Progenitor cell of endocrine pancreas (in vitro differentiated cells): ENCODE measurements around the gene ABTB2. TPM values are rescaled to one million over a fixed set of nuclear protein-coding genes. Genes with fewer than 3 reads are reported as not detected.

ENCODE experiments used
- DNase-seq: peaks from one replicate; pipeline ENCODE4 v3.0.0; 2021; ENCODE audit warnings: low spot score; ENCODE audit not compliant: unreplicated experiment
- H3K27ac Mint-ChIP-seq: 2 replicates; pipeline ENCODE4 v1.8.0; 2021; ENCODE audit warnings: mild to moderate bottlenecking, moderate library complexity, mixed read lengths
- H3K27me3 Mint-ChIP-seq: 2 replicates; pipeline ENCODE4 v1.8.0; 2021; ENCODE audit warnings: mixed read lengths
- H3K36me3 Mint-ChIP-seq: 2 replicates; pipeline ENCODE4 v1.8.0; 2022; ENCODE audit warnings: mixed read lengths; ENCODE audit not compliant: insufficient read depth
- H3K4me1 Mint-ChIP-seq: 2 replicates; pipeline ENCODE4 v1.8.0; 2021; ENCODE audit warnings: low read depth, mixed read lengths
- H3K4me3 Mint-ChIP-seq: 2 replicates; pipeline ENCODE4 v1.8.0; 2021; ENCODE audit warnings: low read depth, mild to moderate bottlenecking, moderate library complexity, mixed read lengths
- H3K9me3 Mint-ChIP-seq: 2 replicates; pipeline ENCODE4 v1.8.0; 2021; ENCODE audit warnings: low read depth, mixed read lengths
- total RNA-seq: library from RNA; stranded (reverse); gene quantifications from 2 replicates; pipeline ENCODE4 v1.2.1, GENCODE V29; 2021
- TF ChIP-seq, protein P1 (sequence below): fragments of 200-600 bp; sonication (generic); IDR thresholded peaks from one replicate; pipeline ENCODE4 v1.5.0; 2021; ENCODE audit warnings: antibody characterized with exemption, mild to moderate bottlenecking; ENCODE audit not compliant: unreplicated experiment

The ABTB2 gene
- total RNA-seq, 1 donor from 2014 or later, result 19.5 TPM

DNA sequence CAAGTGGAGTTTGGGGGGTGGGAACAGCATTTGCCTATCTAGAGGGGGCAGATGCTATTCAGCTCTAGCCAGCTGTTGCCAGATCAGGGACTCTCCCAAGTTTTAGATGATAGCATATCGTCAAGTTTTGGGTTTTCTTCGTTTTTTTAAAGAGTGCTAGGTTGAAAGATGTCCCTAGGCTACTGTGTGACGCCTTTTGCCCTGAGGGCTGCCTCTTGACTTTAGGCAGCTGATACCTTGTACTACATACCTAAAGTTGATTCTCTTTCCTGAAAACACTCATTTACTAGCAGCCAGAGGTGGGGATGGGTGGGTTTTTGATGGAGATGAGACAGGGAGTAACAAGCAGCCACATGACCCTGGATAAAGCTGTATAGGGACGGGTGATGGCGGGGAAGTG is 87.1 kb downstream of the ABTB2 start:
- H3K9me3 Mint-ChIP-seq, result no peaks in the 10 kb centered on the region
- peaks cover 18% of the 10 kb centered on the region for H3K4me1 Mint-ChIP-seq
- TF ChIP-seq, protein P1, sequence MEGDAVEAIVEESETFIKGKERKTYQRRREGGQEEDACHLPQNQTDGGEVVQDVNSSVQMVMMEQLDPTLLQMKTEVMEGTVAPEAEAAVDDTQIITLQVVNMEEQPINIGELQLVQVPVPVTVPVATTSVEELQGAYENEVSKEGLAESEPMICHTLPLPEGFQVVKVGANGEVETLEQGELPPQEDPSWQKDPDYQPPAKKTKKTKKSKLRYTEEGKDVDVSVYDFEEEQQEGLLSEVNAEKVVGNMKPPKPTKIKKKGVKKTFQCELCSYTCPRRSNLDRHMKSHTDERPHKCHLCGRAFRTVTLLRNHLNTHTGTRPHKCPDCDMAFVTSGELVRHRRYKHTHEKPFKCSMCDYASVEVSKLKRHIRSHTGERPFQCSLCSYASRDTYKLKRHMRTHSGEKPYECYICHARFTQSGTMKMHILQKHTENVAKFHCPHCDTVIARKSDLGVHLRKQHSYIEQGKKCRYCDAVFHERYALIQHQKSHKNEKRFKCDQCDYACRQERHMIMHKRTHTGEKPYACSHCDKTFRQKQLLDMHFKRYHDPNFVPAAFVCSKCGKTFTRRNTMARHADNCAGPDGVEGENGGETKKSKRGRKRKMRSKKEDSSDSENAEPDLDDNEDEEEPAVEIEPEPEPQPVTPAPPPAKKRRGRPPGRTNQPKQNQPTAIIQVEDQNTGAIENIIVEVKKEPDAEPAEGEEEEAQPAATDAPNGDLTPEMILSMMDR, result no peak
- no peaks in the 10 kb centered on the region for H3K36me3 Mint-ChIP-seq
- H3K4me3 Mint-ChIP-seq, result no peak overlapping the region
- H3K27ac Mint-ChIP-seq, result no peak overlapping the region
- no peak for DNase-seq
- H3K27me3 Mint-ChIP-seq, result no peaks in the 10 kb centered on the region

DNA sequence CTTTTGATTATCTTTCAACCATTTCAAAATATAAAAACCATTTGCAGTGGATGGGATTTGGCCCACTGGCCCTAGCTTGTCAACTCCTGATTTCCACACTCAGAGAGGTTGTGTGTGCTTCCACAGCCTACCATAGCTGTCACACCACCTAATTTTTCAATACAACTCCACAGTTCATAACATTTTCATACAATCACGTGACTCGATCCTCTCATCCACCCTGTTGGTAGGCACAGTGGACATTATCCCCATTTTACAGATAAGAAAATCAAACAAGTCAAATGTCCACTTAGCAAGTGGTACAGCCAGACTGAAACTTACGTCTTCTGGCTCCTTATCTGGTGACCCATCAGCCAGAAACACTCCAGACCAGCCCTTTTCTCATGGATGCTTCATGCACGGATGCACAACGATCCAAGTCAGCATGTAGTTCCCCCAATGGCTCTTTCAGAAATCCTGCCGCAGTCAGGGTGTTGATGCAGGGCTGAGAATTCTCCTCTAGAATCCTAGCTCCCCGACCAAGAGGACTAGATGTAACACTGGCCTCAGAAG is 88.0 kb downstream of the ABTB2 start:
- Mint-ChIP-seq H3K9me3 (no peaks in the 10 kb centered on the region), H3K27ac (no peak overlapping the region), H3K4me1 (peaks cover 13% of the 10 kb centered on the region), H3K27me3 (no peaks in the 10 kb centered on the region), H3K36me3 (no peaks in the 10 kb centered on the region), H3K4me3 (no peak overlapping the region)
- no peak for DNase-seq
- TF ChIP-seq, protein P1, result no peak

DNA sequence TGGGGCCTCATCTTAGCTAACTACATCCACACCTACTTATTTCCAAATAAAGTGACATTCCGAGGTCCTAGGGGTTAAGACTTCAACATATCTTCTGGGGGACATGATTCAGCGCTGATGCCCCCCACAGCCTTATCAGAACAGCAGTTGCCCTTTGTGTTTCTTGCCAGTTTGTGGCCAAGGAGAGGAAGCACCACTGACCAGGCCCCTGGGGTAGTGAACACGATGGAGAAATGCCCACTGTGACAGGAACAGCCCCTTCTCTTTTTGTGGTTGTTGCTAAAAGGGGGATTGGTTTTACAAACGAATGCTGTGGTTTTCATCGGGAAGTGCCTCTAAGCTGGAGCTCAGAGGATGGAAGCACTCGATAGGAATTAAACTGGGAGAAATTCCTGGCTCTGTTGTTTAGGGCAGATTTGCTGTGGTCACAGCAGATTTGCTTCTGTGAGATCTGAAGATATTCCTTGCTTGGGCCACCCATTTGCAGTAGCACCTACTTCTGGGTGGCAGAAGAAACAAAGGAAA is 88.8 kb downstream of the ABTB2 start:
- TF ChIP-seq, protein P1, result no peak
- Mint-ChIP-seq H3K36me3 (no peaks in the 10 kb centered on the region), H3K4me3 (no peak overlapping the region), H3K9me3 (no peaks in the 10 kb centered on the region), H3K4me1 (peaks cover 13% of the 10 kb centered on the region), H3K27me3 (no peaks in the 10 kb centered on the region), H3K27ac (no peak overlapping the region)
- DNase-seq, result no peak

DNA sequence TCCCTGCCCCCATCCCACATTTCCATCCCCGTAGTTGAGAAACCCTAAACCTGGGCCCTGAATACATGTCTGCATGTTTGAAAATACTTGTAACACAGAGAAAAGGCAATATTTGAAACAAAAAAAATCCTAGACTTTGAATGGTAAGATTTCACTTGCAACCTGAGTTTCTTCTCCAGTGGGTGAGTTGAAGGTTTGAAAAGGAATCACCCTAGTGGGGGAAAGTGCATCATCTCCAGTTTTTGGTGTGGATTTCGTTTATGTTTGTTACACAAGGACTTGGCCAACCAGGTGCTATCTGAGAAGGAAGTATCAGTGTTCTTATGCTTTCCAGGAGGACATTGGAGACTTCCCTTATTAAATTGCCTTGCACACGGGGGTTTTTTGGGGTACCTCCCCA is 90.4 kb downstream of the ABTB2 start:
- Mint-ChIP-seq H3K36me3 (no peaks in the 10 kb centered on the region), H3K27ac (no peak overlapping the region), H3K4me3 (no peak overlapping the region), H3K9me3 (no peaks in the 10 kb centered on the region), H3K27me3 (no peaks in the 10 kb centered on the region), H3K4me1 (peaks cover 28% of the 10 kb centered on the region)
- DNase-seq, result no peak
- TF ChIP-seq, protein P1, result no peak

DNA sequence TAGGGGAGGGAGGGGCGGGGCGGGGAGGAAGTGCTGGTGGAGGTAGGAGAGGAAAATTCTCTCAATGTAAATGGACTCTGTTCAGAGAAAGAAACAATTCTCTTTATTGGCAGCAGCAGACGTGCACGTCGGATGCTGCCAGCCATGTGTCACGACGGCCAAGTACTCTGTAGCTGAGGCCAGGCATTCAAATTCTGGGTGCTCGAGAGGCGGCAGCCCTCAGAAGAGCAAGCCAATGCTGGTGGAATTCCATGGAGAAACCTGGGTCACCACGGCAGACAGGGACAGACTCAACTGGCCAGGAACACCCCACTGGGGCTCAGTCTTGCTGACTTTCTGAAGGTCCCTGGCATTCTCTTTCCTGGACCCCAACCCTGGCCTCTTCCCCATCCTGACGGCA is 90.8 kb downstream of the ABTB2 start:
- H3K4me3 Mint-ChIP-seq, result no peak overlapping the region
- H3K4me1 Mint-ChIP-seq, result peaks cover 31% of the 10 kb centered on the region
- H3K27ac Mint-ChIP-seq, result no peak overlapping the region
- DNase-seq, result no peak
- no peaks in the 10 kb centered on the region for H3K27me3 Mint-ChIP-seq
- no peaks in the 10 kb centered on the region for H3K36me3 Mint-ChIP-seq
- no peaks in the 10 kb centered on the region for H3K9me3 Mint-ChIP-seq
- TF ChIP-seq, protein P1, result no peak
